Measurements from ENCODE around the gene ZNF217.
A peak's percentile ranks its signal among the peaks of the same experiment; 100 is the strongest.
"Not testable (repeated sequence)": the region's sequence is repeated elsewhere in the genome, so short reads cannot be mapped to it uniquely, and the experiment has no call there.

The ZNF217 gene

GRCh38 chr20:53617791-53618489 is 24.3 kb upstream of the ZNF217 start:
- DNase-seq (ENCODE audit: low read depth), result no peak
- no peak overlapping the region for H3K4me3 ChIP-seq (ENCODE audit: control insufficient read depth, low read depth, low read length)
- no peak for TF ChIP-seq CTCF (IDR thresholded peaks at IDR 0.05; ENCODE audit: control insufficient read depth, insufficient read depth, low read depth, low read length, missing control alignments)

DNA sequence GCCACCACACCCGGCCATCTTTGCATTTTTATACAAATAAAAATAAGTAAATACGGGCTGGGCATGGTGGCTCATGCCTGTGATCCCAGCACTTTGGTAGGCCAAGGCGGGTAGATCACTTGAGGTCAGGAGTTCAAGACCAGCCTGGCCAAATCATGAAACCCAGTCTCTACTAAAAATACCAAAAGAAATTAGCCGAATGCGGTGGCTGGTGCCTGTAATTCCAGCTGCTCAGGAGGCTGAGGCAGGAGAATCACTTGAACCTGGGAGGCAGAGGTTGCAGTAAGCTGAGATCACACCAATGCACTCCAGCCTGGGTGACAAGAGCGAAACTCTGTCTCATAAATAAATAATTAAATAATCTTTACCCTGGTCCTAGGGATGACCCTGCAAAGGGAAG is 22.9 kb upstream of the ZNF217 start:
- DNase-seq (ENCODE audit: low read depth); H3K4me3 ChIP-seq (ENCODE audit: control insufficient read depth, low read depth, low read length): not testable (repeated sequence)

- DNase-seq (ENCODE audit: low read depth), result no peak
- H3K4me3 ChIP-seq (ENCODE audit: control insufficient read depth, low read depth, low read length), result no peak overlapping the region
- no peak for TF ChIP-seq CTCF (IDR thresholded peaks at IDR 0.05; ENCODE audit: control insufficient read depth, insufficient read depth, low read depth, low read length, missing control alignments)
These were observed 20.1 kb upstream of the ZNF217 start for GRCh38 chr20:53613748-53614147.

DNA sequence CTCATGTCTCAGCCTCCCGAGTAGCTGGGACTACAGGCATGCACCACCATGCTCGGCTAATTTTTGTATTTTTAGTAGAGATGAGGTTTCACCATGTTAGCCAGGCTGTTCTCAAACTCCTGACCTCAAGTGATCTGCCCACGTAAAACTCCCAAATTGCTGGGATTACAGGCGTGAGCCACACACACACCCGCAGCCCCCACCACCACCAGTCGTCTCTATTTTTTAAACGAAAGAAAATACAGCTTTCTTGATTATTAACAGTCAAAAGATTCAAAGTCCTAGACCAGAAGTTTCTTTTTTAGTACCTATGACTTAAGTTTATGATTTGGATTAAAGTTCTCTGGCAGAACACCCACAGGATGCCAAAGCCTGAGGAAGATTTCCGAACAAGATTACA is 18.6 kb upstream of the ZNF217 start:
- H3K4me3 ChIP-seq (ENCODE audit: control insufficient read depth, low read depth, low read length); DNase-seq (ENCODE audit: low read depth): not testable (repeated sequence)

GRCh38 chr20:53611449-53611894 is 17.8 kb upstream of the ZNF217 start:
- DNase-seq (ENCODE audit: low read depth), result peak; percentile 99
- no peak for TF ChIP-seq CTCF (IDR thresholded peaks at IDR 0.05; ENCODE audit: control insufficient read depth, insufficient read depth, low read depth, low read length, missing control alignments)
- H3K4me3 ChIP-seq (ENCODE audit: control insufficient read depth, low read depth, low read length), result no peak overlapping the region

DNA sequence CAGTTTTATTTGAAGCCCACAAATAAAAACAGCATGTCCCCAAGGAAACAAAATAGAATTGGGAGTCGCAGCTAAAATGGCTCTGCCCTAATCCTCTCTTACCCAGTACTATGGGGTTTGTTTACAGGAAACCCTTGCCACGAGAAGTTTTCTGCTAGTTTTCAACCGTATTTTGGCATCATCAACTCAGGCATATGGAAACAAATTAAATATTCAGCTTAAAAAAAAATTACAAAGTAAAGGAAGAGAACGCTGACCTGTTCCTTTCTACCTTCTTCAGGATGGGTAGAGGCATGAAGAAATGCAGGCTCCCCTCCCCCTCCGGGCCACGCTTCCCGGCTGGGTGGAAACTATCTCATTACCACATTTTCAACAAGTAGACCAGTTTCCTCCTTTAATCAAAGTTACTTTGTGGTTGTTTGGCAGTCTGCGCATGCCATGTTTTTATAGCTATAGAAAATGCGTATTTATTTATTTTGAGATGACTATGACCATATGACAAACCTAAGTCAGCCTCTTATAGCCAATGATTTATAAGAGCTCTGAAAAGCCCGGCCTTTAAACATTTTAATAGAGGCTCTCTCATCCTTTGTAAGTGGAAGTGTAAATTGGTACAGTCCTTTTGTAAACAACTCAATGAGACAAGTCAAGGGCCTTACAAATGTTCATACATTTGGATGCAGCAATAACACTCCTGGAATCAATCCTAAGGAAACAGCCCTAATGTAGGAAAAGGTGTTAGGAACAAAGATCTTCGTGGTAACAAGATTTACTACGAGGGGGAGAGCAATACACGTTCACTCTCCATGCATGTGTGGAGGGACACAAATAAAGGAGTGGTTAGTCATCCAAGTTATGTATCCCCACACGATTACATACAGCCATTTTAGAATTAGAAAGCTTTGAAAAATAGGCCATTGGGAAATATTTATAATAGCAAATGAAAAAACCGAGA is 16.1 kb upstream of the ZNF217 start:
- DNase-seq (ENCODE audit: low read depth), result no peak
- TF ChIP-seq CTCF (IDR thresholded peaks at IDR 0.05; ENCODE audit: control insufficient read depth, insufficient read depth, low read depth, low read length, missing control alignments), result no peak
- no peak overlapping the region for H3K4me3 ChIP-seq (ENCODE audit: control insufficient read depth, low read depth, low read length)

DNA sequence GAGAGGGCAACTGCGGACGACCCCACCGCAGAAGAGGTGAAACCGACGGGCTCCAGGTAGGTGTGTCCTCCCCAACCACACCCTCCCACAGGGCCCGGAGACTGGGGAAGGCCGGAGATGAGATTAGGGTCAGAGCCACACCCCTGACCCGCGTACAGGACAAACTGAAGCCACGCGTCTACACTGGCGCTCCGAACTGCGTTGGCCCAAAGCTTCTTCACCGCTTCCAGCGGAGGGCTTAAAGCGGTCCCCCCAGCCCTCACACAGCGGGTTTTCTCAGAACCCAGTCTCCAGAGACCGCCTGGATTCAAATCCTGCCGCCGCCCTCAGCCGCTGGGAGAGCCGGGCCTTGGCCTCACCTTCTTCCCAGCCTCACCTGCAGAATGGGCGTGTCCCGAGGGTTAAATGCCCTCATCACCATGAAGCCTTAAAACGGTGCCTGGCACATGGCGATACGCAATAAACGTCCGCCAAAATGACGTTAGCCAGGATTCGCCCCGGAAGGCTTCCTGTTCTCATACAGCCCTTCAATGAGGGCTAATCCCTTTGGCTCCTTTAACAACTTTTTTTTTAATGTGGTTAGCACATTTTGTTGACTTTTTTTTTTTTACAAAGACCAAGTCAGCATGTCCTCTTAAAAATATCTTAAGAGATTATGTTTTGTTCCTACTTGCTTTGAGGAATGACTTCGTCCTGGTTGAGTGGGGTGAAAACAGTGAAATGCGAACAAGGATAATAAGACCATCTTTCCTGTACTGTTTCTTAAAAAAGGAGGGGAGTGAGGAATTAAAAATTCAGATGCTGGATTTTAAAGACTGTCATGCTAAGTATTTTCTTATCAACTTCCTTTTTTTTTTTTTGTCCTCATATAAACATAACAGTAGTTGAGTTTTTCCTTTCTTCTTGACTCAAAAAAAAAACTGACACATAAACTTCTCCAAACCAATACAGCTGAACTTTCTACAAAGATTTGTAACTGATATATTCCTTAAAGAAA is 15.1 kb upstream of the ZNF217 start:
- no peak for TF ChIP-seq CTCF (IDR thresholded peaks at IDR 0.05; ENCODE audit: control insufficient read depth, insufficient read depth, low read depth, low read length, missing control alignments)
- H3K4me3 ChIP-seq (ENCODE audit: control insufficient read depth, low read depth, low read length), result no peak overlapping the region
- no peak for DNase-seq (ENCODE audit: low read depth)

All from AG09309 (cell line).